Caki2 (cell line): ENCODE data around the gene ZNF691. TPM values are rescaled to one million over a fixed set of nuclear protein-coding genes. Genes with fewer than 3 reads are reported as not detected.
"Not testable (repeated sequence)": the region's sequence is repeated elsewhere in the genome, so short reads cannot be mapped to it uniquely, and the experiment has no call there.

Experiments used
- DNase-seq: peaks from one replicate; pipeline ENCODE4 v3.0.0-alpha.2; 2015; ENCODE audit warnings: low read depth
- in situ Hi-C: cut with HindIII; loops from 2 replicates; pipeline ENCODE4 v1.10.0; 2016; ENCODE audit warnings: low sequenced_read_pairs, low pct_unique_long_range_greater_than_20kb, mixed read lengths
- total RNA-seq: library from RNA; depleted of rRNA; stranded (reverse); fragments of >200 nt; shearing (Covaris generic); gene quantifications from 2 replicates; pipeline ENCODE4 v1.2.3, GENCODE V29; 2014; ENCODE audit warnings: low replicate concordance; rRNA removed

Gene ZNF691, protein sequence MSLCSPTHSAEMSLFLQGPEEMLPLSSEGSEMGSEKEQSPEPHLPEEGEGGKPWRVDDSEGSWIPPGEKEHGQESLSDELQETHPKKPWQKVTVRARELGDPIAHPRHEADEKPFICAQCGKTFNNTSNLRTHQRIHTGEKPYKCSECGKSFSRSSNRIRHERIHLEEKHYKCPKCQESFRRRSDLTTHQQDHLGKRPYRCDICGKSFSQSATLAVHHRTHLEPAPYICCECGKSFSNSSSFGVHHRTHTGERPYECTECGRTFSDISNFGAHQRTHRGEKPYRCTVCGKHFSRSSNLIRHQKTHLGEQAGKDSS
- 12.4 and 23.2 TPM in 2 replicates for total RNA-seq

DNA sequence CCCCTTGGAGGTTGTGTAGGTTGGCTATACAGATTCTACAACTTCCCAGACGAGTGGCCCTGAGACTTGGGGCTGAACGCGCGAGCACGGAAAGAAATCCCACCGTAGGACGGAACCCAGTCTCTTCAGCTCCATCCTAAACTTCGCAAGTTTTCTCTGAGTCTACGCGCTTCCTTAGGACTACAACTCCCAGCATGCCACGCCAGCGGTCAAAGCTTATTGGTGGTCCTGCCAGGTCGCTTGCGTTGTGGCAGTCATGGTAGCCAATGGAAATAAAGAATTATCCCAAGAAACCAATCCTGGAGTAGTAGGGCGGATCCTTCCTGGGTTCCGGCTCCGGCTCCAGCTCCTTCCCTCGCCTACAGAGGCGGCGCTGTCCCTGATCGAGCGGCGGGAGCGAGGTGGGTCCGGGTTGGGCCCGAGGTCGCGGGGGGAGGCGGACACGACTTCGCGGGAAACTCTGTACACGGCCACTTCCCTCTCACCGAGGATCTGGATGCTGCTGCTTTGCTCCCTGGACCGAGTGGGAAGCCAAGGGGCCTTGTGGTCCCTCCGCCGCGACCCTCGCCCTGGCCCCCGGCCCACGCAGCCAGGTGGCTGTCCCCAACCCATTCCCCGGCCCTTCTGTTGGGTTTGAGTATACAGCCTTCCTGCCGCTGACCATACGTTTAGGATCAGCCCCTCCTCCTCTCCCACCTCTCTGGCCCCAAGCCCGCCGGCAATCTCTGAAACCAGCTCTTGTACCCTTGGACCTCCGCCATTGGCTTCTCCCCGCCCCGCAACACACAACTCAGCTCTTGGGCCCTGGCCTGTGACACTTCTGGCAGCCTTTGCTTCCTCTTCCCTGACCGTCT, at the start of gene ZNF691:
ZNF691 (plus strand) TSS at position 357 of the 854 bp plus-strand sequence. CDS start 3,046 bp downstream, outside the sequence.
- in situ Hi-C loops: no loop called here
- DNase-seq: peak; percentile 94

DNA sequence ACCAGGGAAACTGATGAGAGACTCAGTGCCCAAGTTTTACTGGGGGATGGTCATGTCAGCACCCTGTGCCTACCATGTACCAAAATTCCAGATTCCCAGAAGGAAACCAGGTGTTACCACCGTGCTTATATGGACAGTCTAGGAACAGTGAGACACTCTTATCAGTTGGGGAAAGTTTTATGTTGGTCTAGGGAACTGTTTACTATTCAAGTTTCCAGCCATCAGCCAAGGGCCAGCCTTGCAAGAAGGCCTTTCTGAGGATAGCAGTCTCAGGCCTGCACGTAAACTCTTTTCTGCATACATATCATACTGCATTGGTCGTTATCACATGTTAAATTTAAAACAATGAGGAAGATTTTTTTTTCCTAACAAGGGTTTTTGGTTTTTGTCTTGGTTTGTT, 49.0 kb upstream of the ZNF691 start:
- in situ Hi-C loops: no loop called here
- DNase-seq: no peak

DNA sequence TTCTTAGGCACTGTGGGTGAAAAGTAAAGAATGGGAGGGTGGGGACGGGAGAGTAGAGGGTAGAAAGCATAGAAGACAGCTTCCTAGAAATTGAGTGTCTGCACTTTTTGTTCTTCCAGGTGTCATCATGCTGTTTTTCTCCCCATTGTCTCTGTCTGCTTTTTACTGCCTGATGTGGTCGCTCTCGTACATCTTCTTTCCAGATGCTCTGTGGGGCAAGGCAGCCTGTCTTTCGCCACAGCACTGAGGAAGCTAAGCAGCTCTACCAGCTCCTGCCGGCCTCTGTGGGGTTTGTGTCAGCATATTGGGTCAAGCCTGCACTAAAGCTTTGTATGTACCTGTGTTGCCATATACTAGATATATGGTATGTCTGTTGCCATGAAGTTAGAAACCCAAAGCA, 48.4 kb upstream of the ZNF691 start:
- DNase-seq: no peak
- in situ Hi-C loops: no loop called here

DNA sequence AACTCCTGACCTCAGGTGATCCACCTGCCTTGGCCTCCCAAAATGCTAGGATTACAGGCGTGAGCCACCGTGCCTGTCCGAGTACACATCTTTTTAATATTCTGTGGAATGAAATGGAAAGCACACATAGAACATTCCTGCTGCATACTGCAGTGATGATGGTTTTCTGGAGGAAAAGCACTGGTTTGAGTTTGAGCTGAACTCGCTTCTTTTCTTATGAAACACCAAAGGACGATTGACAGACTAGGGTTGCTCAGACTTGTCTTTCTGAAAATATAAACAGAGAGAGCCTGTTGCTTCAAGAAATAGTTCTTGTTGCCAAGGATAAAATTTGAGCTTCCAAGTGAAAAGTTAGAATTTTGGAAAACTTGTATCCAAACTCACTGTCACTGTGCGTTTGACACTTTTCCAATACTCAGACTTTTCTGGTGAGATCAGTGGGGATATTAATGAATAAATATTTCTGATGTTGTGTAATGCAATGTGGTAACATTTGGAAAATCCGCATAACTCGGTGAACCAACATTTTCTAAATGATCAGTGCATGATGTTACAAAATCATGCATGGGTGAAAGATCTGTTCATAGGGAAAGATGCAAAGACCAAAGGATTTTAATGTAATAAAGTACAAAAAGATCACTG, 44.5 kb upstream of the ZNF691 start:
- in situ Hi-C loops: no loop called here

DNA sequence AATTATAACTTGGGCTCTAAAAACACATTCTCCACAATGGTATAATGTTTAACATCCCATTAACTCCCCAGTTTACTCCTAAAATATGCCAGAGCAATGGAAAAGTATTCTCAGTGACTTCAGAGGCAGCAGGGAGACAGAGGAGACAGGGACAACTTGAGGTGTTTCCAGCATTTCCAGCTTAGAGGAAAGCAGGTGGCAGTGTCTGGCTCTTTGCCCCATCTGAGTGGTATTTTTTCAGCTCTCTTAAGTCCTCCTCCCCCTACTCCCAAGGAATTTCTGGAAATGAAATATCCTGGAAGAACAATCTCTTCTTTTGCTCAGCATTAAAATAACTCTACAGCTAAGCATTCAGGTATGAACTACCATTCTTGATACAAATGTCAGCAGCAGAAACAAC, 40.2 kb upstream of the ZNF691 start:
- DNase-seq: no peak
- in situ Hi-C loops: no loop called here

More for the DNA sequence above, 44.5 kb upstream of the ZNF691 start:
- DNase-seq: no peak

DNA sequence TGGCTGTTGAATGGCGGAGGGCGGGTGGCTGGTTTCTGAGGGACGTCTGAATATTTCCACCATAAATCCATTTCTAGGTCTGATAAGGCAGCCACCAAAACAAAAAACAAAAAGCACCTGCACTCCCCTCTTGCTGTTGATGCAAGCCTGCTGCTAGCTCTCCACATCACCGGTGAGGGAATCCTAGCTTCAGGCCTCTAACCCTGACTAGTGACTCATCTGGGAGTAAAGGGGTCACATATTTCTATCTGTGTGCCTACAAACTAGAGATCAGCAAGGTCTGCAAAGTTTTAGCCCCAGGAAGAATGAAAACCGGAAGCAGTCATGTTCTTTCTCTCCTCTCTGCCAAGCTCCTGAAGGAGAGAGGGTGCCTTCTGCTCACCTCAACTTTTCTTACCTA, 39.8 kb upstream of the ZNF691 start:
- in situ Hi-C loops: no loop called here
- no peak for DNase-seq

DNA sequence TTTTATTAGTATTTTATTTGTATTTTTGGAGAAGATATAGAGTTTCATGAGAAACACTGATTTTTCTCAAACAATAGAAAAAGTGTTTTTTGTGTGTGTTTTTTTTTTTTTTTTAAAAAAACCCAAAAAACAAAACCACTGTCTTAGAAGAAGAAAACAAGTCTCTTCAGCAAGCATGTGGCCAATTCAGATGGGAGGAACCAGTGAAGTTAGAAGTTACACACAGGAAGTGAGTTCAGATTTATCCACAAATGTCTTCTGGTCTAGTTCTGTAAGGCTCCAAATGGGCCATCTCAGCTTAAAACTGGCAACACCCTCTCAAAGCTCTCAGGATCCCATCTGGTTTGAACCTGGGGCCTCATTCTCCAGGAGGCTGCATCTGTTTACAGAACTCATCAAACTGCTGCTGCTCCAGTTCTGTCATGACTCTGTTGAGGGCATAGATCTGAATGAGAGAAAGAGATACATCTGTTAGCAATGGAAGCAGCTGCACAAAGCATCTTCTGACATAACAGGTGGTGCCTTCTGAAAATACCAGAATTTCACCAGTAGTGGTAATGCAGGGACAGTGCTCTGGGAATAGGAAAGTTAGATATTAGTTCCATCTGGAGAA, 39.3 kb upstream of the ZNF691 start:
- in situ Hi-C loops: no loop called here
- DNase-seq: no peak

DNA sequence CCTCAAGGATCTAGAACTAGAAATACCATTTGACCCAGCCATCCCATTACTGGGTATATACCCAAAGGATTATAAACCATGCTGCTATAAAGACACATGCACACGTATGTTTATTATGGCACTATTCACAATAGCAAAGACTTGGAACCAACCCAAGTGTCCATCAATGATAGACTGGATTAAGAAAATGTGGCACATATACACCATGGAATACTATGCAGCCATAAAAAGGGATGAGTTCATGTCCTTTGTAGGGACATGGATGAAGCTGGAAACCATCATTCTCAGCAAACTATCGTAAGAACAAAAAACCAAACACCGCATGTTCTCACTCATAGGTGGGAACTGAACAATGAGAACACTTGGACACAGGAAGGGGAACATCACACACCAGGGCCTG, 31.6 kb upstream of the ZNF691 start:
- in situ Hi-C loops, DNase-seq: not testable (repeated sequence)

DNA sequence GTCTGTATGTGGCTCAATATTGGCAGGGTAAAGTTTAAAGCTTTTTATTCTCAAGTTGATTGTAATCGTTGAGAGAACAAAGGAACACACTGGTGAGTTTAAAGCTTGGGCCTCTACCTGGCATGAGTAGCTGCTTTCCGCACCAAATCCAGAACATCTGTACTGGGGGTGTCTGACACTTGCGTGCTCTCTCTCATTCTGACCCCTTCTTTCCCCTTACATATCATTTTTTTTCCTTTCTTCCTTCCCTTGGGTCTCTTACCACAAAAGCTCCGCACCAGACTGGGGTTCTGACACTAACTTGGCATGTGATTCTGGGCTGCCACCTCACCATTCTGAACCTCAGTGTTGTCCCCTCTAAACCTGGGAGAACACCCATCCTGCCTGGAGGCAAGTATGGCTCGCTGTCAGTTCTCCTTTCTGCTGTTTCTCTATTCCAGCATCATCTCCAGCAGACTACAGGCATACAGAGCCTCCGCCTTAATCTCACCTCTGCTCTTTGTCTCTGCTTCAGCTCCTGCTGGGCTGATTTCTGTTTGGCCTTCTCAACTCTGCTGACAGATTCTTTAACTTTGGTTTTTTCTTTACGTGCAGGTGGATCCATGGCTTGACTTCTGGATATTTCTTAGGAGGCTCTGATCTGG, 30.4 kb upstream of the ZNF691 start:
- in situ Hi-C loops: no loop called here

DNA sequence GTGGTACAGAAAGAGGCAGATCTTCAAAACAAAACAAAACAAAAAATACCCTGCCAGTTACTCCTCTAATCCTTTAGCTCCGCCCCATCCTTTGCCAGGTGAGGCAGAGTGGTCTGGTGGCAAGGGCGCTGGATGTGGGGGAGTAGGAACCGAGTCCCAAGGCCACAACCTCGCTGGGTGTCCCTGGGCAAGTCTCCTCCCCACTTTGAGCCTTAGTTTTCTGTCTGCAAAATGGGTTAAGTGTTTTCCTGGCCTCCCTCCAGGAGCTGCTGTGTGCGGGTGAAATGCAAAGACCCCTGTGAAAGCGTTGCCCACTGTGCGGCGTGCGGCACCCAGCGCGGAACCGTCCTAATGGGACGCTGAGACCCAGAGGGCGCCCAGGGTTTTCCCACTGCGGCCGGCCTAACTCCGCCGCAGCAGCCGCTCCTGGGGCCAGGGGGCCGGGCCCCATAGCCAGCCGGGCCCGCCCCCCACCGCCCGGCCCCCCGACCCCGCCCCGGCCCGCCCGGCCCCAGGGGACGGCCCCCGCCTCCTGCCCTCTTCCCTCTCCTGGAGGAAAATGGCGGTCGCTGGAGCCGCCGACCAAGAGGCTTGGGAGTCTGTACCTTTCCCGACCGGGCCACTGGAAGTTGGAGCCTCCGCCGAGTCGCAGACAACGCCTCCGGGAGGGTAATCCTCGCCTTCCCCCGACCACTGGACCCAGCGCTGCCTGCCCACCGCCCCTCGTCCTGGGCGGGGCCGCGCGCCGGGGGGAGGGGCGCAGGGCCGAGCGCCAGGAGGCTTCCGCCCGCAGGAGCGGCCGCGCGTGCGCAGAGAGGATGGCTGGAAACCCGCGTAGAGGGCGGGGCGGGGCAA, 29.6 kb upstream of the ZNF691 start, which contains the start of the genes ERMAP and SVBP:
ERMAP (plus strand) TSS at position 538 of the 855 bp plus-strand sequence. CDS start 13,327 bp downstream, outside the sequence.
SVBP (minus strand) TSS at position 813 of the 855 bp plus-strand sequence. CDS start 853 bp downstream, outside the sequence.
- in situ Hi-C loops: no loop called here

More for the DNA sequence above, 30.4 kb upstream of the ZNF691 start:
- DNase-seq: peak; percentile 3

DNA sequence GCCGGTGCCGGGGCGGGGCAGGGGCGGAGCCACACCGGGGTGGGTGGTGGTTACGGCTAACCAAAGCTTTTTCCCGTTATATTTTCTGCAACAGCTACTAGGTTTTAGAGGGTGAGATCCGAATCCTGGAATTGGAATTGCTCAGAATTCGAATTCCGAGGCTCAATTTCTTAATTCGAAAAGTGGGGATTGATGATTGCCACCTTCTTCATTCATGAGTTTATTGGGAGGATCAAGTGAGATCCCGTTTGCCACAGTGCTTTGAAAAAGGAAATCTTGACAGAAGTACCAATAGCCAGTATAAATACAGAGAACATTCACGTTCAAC, 29.0 kb upstream of the ZNF691 start:
- in situ Hi-C loops: no loop called here
- DNase-seq: no peak

More for the DNA sequence above, 29.6 kb upstream of the ZNF691 start, which contains the start of the genes ERMAP and SVBP:
- peak; percentile 91 for DNase-seq

DNA sequence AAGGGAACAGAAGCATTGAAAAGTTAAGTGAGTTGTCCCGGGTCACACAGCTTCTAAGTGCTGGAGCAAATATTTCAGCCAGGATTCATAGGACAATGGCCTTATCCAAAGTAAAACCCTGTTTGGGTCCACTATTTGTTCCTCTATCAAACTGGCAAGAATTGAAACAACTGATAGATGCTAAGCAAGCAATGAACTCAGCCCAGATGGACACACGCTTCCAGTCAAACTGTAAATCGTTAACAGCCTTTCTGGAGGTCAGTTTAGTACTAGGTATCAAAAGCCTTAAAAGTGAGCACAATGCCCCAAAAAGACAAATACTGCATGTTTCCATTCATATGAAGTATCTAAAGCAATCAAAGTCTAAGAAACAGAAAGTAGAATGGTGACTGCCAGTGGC, 28.4 kb upstream of the ZNF691 start:
- no peak for DNase-seq

DNA sequence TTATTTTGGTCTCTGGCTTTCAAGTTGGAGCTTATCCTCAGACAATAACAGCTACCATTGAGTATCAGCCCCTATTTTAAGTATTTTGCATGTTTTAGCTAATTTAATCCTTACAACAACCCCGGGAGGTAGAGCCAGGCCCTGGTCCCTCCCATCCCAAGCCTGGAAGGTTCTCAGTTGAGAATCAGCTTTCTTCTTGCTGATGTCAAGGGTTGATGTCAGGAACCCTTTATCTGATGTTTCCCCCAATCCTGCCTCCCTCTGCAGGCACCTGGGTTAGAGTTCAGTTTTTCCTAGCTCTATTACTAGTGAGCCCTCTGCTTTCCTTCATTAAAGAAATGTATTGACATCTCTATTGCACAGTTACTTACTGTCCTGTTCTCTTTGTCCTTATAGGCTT, 25.6 kb upstream of the ZNF691 start:
- in situ Hi-C loops: no loop called here
- DNase-seq: no peak

More for the DNA sequence above, 28.4 kb upstream of the ZNF691 start:
- in situ Hi-C loops: no loop called here

DNA sequence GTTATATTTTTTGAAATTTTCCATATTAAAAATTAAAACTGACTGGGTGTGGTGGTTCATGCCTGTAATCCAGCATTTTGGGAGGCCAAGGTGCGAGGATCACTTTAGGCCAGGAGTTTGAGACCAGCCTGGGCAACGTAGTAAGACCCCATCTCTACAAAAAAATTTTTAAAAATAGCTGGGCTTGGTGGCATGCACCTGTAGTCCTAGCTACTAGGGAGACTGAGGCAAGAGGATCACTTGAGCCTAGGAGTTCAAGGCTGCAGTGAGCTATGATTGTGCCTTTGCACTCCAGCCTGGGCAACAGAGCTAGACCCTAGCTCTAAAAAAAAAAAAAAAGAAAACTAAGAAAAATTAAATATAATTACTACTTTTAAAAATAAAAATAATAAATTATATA, 24.7 kb upstream of the ZNF691 start:
- in situ Hi-C loops: no loop called here
- DNase-seq: no peak

DNA sequence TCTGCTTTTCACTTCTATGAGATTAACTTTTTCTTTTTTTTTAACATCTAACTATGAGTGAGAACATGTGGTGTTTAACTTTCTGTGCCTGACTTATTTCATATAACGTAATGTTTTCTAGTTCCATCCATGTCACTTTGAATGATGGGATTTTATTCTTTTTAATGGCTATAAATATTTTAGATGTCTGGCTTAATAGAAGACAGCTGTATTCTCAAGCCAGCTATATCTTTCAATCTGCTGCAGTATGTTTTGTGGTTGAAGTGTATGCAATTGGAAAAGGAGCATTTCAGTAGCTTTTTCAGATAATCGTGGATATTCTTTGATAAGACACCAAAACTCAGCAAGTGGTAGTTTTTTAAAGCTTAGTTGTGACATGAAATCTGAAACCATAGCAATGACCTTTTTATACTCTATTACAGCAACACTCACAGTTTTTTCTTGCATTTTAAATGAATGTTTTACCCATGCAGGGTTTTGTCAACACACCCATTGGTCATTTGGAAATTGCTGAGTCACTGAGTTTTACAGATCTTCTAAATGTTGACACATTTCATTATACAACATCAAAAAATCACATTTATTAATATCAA, 23.5 kb upstream of the ZNF691 start:
- peak; percentile 53 for DNase-seq
- in situ Hi-C loops: no loop called here

DNA sequence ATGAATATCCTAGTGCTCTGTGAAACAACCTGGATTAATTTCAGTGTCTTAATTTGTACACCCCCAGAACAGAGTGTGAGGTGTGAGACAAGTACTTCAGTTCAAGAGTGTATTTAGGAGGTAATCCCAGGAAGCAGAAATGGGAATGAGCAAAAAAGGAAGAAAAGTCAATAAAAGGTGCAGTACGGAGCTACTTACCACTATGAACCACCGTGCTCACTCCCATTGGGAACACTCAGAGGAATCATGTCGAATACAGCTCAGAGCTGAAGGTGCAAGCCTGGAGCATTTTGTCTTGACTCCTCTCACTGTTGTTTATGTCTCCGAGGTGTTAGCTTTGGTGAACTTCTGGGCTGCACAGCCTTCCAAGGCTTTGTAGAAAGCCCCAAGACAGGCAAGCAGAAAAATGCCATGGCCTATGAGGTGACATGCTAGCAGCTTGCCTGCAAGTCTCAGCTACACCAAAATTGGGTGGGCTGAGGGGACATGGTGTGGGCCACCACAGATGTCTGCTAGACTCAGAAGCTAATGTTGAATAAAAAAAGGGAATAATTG, 21.9 kb upstream of the ZNF691 start:
- in situ Hi-C loops: no loop called here
- DNase-seq: no peak
